Esophagus squamous epithelium (tissue), 4 donors: ENCODE data around the gene TBC1D24.

Experiments used
- POLR2A ChIP-seq, 4 donors: fragments of 450-650 bp; IDR thresholded peaks; one replicate each; pipeline ENCODE4 v1.6.1; 2017; ENCODE audit warnings: antibody characterized with exemption in 4 of 4, mild to moderate bottlenecking in 4 of 4, moderate library complexity in 3 of 4
- TF ChIP-seq, protein P1 (sequence below), 6 experiments: fragments of 450-650 bp in 4 of 6; fragments of 200-600 bp in 2 of 6; sonication (generic) in 2 of 6; IDR thresholded peaks; one replicate each; pipeline ENCODE4 v1.5.1; 2016 to 2019; ENCODE audit warnings: antibody characterized with exemption in 6 of 6, mild to moderate bottlenecking in 4 of 6, moderate library complexity in 4 of 6

- no peak for TF ChIP-seq POLR2A (IDR thresholded peaks at IDR 0.05)
- TF ChIP-seq, protein P1, sequence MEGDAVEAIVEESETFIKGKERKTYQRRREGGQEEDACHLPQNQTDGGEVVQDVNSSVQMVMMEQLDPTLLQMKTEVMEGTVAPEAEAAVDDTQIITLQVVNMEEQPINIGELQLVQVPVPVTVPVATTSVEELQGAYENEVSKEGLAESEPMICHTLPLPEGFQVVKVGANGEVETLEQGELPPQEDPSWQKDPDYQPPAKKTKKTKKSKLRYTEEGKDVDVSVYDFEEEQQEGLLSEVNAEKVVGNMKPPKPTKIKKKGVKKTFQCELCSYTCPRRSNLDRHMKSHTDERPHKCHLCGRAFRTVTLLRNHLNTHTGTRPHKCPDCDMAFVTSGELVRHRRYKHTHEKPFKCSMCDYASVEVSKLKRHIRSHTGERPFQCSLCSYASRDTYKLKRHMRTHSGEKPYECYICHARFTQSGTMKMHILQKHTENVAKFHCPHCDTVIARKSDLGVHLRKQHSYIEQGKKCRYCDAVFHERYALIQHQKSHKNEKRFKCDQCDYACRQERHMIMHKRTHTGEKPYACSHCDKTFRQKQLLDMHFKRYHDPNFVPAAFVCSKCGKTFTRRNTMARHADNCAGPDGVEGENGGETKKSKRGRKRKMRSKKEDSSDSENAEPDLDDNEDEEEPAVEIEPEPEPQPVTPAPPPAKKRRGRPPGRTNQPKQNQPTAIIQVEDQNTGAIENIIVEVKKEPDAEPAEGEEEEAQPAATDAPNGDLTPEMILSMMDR (IDR thresholded peaks at IDR 0.05), result no peak
Observed at GRCh38 chr16:2497695-2498484, 23.0 kb downstream of the TBC1D24 start.
